HepG2 (cell line): Measurements from ENCODE around the gene DNAJB11. TPM values are rescaled to one million over a fixed set of nuclear protein-coding genes. Genes with fewer than 3 reads are reported as not detected.
A peak's percentile ranks its signal among the peaks of the same experiment; 100 is the strongest.

Experiments
- BORCS8-MEF2B ChIP-seq: sonication (generic); formaldehyde crosslinking; IDR thresholded peaks from 2 replicates; pipeline ENCODE4 v1.8.0; 2022; ENCODE audit warnings: mild to moderate bottlenecking, missing genetic modification reagents
- HOXA3 ChIP-seq: sonication (generic); formaldehyde crosslinking; IDR thresholded peaks from 2 replicates; pipeline ENCODE4 v1.5.0; 2020; ENCODE audit warnings: missing genetic modification reagents
- KLF6 ChIP-seq: IDR thresholded peaks from 2 replicates; pipeline ENCODE4 v1.8.0; 2016; ENCODE audit warnings: missing biosample characterization, missing genetic modification reagents
- NR2C2 ChIP-seq: sonication (generic); formaldehyde crosslinking; IDR thresholded peaks from 2 replicates; pipeline ENCODE4 v1.4.0; 2020; ENCODE audit warnings: missing genetic modification reagents, mild to moderate bottlenecking, moderate library complexity, borderline replicate concordance
- PCBP2 ChIP-seq: fragments of 200-400 bp; formaldehyde crosslinking; optimal IDR thresholded peaks from 2 replicates; pipeline ENCODE3; 2018; ENCODE audit warnings: low read length, low read depth; ENCODE audit not compliant: poor library complexity, severe bottlenecking
- RAD21 ChIP-seq: fragments of 450-650 bp; formaldehyde crosslinking; IDR thresholded peaks from 2 replicates; pipeline ENCODE4 v1.5.0; 2020; ENCODE audit warnings: mild to moderate bottlenecking
- SIX4 ChIP-seq: sonication (generic); formaldehyde crosslinking; IDR thresholded peaks from 2 replicates; pipeline ENCODE4 v1.4.0; 2020; ENCODE audit warnings: missing genetic modification reagents
- SMAD9 ChIP-seq: sonication (generic); formaldehyde crosslinking; IDR thresholded peaks from 2 replicates; pipeline ENCODE4 v1.5.1; 2020; ENCODE audit warnings: mild to moderate bottlenecking, missing genetic modification reagents
- SRF ChIP-seq: IDR thresholded peaks from 2 replicates; pipeline ENCODE4 v1.6.1; 2011; ENCODE audit warnings: mild to moderate bottlenecking, low read depth, low read length, moderate library complexity
- THAP11 ChIP-seq: IDR thresholded peaks from 2 replicates; pipeline ENCODE4 v1.6.1; 2016; ENCODE audit warnings: missing biosample characterization, missing genetic modification reagents
- XBP1 ChIP-seq: sonication (generic); formaldehyde crosslinking; IDR thresholded peaks from 2 replicates; pipeline ENCODE4 v1.5.0; 2020; ENCODE audit warnings: missing genetic modification reagents
- ZBTB40 ChIP-seq, 2 experiments: fragments of 450-650 bp in 1 of 2; sonication (generic) in 1 of 2; formaldehyde crosslinking in 1 of 2; IDR thresholded peaks; 2 replicates each; pipeline versions ENCODE4 v1.6.1 to v1.8.0; 2016 to 2022; ENCODE audit warnings: antibody characterized with exemption in 1 of 2, mild to moderate bottlenecking in 1 of 2, missing genetic modification reagents in 1 of 2
- ZIK1 ChIP-seq: sonication (generic); formaldehyde crosslinking; IDR thresholded peaks from 2 replicates; pipeline ENCODE4 v1.5.0; 2020; ENCODE audit warnings: mild to moderate bottlenecking, low read depth, missing genetic modification reagents, borderline replicate concordance
- ZKSCAN8 ChIP-seq: IDR thresholded peaks from 2 replicates; pipeline ENCODE4 v1.6.1; 2016; ENCODE audit warnings: borderline replicate concordance, missing genetic modification reagents, missing compliant biosample characterization
- ZMYM4 ChIP-seq: sonication (generic); formaldehyde crosslinking; IDR thresholded peaks from 2 replicates; pipeline ENCODE4 v1.8.1; 2023; ENCODE audit warnings: mild to moderate bottlenecking, missing genetic modification reagents
- ZNF616 ChIP-seq: sonication (generic); formaldehyde crosslinking; IDR thresholded peaks from 2 replicates; pipeline ENCODE4 v1.5.0; 2020; ENCODE audit warnings: low read depth, mild to moderate bottlenecking, missing genetic modification reagents
- ZSCAN9 ChIP-seq: IDR thresholded peaks from 2 replicates; pipeline ENCODE4 v1.6.1; 2016; ENCODE audit warnings: borderline replicate concordance
- polyA plus RNA-seq, 8 experiments: library from polyadenylated mRNA; depleted of rRNA in 3 of 8; stranded (reverse) in 7 of 8; unstranded in 1 of 8; fragments of >200 nt; fragmentation: Illumina TruSeq in 4 of 8; extraction: Trizol in 4 of 8; gene quantifications; 2 replicates each; pipeline versions ENCODE4 v1.2.1 to v1.2.3, GENCODE V29; 2011 to 2016; ENCODE audit warnings: low read depth in 4 of 8, missing spikeins in 1 of 8, mixed read lengths in 1 of 8; ENCODE audit not compliant: insufficient read depth in 1 of 8
- total RNA-seq, 5 experiments: library from RNA; depleted of rRNA; stranded (reverse); fragments of >200 nt; fragmentation: Illumina TruSeq; extraction: Trizol; gene quantifications; 2 replicates each; pipeline ENCODE4 v1.2.3, GENCODE V29; 2016; ENCODE audit warnings: low read depth in 1 of 5
- TF ChIP-seq, protein P1 (sequence below): sonication (generic); formaldehyde crosslinking; IDR thresholded peaks from 2 replicates; pipeline ENCODE4 v1.5.0; 2020; ENCODE audit warnings: mild to moderate bottlenecking, missing genetic modification reagents, moderate library complexity
- TF ChIP-seq, protein P2 (sequence below): sonication (generic); formaldehyde crosslinking; IDR thresholded peaks from 2 replicates; pipeline ENCODE4 v1.4.0; 2020; ENCODE audit warnings: mild to moderate bottlenecking, missing genetic modification reagents

The DNAJB11 gene
- total and polyA plus RNA-seq, 2 of the 13 experiments (the other 11 are each of a cell fraction or from before 2014, with no cell fraction given), result 41.0 to 132 TPM

DNA sequence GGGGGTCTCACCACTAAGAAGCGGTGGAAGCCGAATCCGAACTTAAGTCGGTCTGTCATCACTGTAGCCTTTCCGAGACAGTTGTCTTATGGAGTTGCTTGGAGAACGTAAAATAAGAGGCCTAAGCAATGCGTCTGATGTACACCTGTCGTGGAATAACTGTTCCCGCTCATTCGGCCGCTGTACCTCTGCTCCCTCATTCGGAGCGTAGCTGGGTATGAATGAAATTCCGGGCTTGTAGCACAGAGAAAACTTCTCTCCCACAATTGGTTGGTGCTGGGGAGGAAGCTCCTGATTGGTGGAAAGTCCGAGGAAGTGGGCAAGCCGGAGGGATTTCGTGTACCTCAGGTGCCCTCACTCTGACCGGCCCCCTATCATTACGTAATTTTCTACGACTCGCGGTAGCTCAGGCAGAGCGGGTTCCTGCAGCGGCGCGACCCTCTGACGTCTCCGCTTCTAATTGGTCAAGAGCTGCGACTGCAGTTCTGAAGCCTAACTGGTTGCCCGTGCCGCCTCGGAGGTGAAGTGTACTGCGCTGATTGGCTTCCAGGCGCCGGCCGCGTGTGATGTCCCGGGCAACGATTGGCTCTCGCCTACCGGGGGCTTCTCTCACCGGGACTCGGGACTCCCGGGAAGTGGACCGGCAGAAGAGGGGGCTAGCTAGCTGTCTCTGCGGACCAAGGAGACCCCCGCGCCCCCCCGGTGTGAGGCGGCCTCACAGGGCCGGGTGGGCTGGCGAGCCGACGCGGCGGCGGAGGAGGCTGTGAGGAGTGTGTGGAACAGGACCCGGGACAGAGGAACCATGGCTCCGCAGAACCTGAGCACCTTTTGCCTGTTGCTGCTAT, at the start of gene DNAJB11 (continued):
- TF ChIP-seq, protein P1, sequence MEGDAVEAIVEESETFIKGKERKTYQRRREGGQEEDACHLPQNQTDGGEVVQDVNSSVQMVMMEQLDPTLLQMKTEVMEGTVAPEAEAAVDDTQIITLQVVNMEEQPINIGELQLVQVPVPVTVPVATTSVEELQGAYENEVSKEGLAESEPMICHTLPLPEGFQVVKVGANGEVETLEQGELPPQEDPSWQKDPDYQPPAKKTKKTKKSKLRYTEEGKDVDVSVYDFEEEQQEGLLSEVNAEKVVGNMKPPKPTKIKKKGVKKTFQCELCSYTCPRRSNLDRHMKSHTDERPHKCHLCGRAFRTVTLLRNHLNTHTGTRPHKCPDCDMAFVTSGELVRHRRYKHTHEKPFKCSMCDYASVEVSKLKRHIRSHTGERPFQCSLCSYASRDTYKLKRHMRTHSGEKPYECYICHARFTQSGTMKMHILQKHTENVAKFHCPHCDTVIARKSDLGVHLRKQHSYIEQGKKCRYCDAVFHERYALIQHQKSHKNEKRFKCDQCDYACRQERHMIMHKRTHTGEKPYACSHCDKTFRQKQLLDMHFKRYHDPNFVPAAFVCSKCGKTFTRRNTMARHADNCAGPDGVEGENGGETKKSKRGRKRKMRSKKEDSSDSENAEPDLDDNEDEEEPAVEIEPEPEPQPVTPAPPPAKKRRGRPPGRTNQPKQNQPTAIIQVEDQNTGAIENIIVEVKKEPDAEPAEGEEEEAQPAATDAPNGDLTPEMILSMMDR (CRISPR knock-in tag), result peak; percentile 37; the same call in 1 of the 2 replicates
- peak; percentile 97 for TF ChIP-seq ZMYM4 (CRISPR knock-in tag)
- TF ChIP-seq ZNF616, result no peak
- no peak for TF ChIP-seq SMAD9 (CRISPR knock-in tag)
- peak; percentile 25; the same call in 1 of the 2 replicates for TF ChIP-seq SRF
- peak; percentile 64; the same call in 1 of the 2 replicates for TF ChIP-seq NR2C2 (CRISPR knock-in tag)
- peak; percentile 84; the same call in 1 of the 2 replicates for TF ChIP-seq ZSCAN9
- TF ChIP-seq, protein P2, sequence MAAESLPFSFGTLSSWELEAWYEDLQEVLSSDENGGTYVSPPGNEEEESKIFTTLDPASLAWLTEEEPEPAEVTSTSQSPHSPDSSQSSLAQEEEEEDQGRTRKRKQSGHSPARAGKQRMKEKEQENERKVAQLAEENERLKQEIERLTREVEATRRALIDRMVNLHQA (CRISPR knock-in tag), result no peak
- no peak for TF ChIP-seq SIX4 (CRISPR knock-in tag)
- TF ChIP-seq ZBTB40 (IDR thresholded peaks at IDR 0.05), result no peak
- no peak for TF ChIP-seq ZBTB40 (CRISPR knock-in tag; IDR thresholded peaks at IDR 0.05)
- TF ChIP-seq BORCS8-MEF2B (CRISPR knock-in tag), result no peak
- TF ChIP-seq HOXA3 (CRISPR knock-in tag), result peak; percentile 100
- TF ChIP-seq ZIK1, result no peak; the same call in 1 of the 2 replicates
- TF ChIP-seq KLF6 (CRISPR knock-in tag), result peak; percentile 46; the same call in 1 of the 2 replicates
- no peak for TF ChIP-seq PCBP2
- peak; percentile 56 for TF ChIP-seq RAD21 (CRISPR knock-in tag)
- no peak for TF ChIP-seq ZKSCAN8 (CRISPR knock-in tag)
- peak; percentile 75; the same call in 1 of the 2 replicates for TF ChIP-seq XBP1
- peak; percentile 93 for TF ChIP-seq THAP11
